EH (cell line): ENCODE data around the gene GRIN2C.
A peak's percentile ranks its signal among the peaks of the same experiment; 100 is the strongest.

ENCODE experiments used
- DNase-seq: peaks from one replicate; pipeline ENCODE4 v3.0.0-alpha.2; 2015; ENCODE audit warnings: low read depth

GRIN2C gene

GRCh38 chr17:74864297-74864865 lies 4.7 kb upstream of the GRIN2C start:
- no peak for DNase-seq

GRCh38 chr17:74863420-74864296 lies 4.0 kb upstream of the GRIN2C start:
- peak; percentile 11 for DNase-seq

- no peak for DNase-seq
Measured at GRCh38 chr17:74862919-74863318, 3.2 kb upstream of the GRIN2C start.

- peak; percentile 54 for DNase-seq
Measured at GRCh38 chr17:74862108-74862901, 2.6 kb upstream of the GRIN2C start.

- DNase-seq: no peak
Measured at GRCh38 chr17:74861662-74862107, 2.0 kb upstream of the GRIN2C start.

- DNase-seq: no peak
Measured at GRCh38 chr17:74860872-74861661, 1.4 kb upstream of the GRIN2C start.

- no peak for DNase-seq
Measured at GRCh38 chr17:74860229-74860871, 665 bp upstream of the GRIN2C start.

GRCh38 chr17:74858672-74859458 lies 820 bp downstream of the GRIN2C start:
- DNase-seq: peak; percentile 29

GRCh38 chr17:74857191-74857590 lies 2.5 kb downstream of the GRIN2C start:
- no peak for DNase-seq

GRCh38 chr17:74856112-74856511 lies 3.6 kb downstream of the GRIN2C start:
- DNase-seq: no peak

- no peak for DNase-seq
Measured at GRCh38 chr17:74855323-74855722, 4.4 kb downstream of the GRIN2C start.

- DNase-seq: no peak
Measured at GRCh38 chr17:74854792-74855191, 4.9 kb downstream of the GRIN2C start.

- no peak for DNase-seq
Measured at GRCh38 chr17:74853669-74854068, 6.0 kb downstream of the GRIN2C start.

- no peak for DNase-seq
Measured at GRCh38 chr17:74853048-74853397, 6.7 kb downstream of the GRIN2C start.

- peak; percentile 16 for DNase-seq
Measured at GRCh38 chr17:74852237-74853047, 7.2 kb downstream of the GRIN2C start.

GRCh38 chr17:74851612-74852236 lies 8.0 kb downstream of the GRIN2C start:
- DNase-seq: no peak

GRCh38 chr17:74850914-74851313 lies 8.8 kb downstream of the GRIN2C start:
- DNase-seq: no peak

GRCh38 chr17:74850310-74850709 lies 9.4 kb downstream of the GRIN2C start:
- no peak for DNase-seq

- no peak for DNase-seq
Measured at GRCh38 chr17:74848656-74849399, 10.9 kb downstream of the GRIN2C start.
